Mesothelial cell of epicardium (in vitro differentiated cells): ENCODE data around the gene FAM210B. TPM values are rescaled to one million over a fixed set of nuclear protein-coding genes. Genes with fewer than 3 reads are reported as not detected.
"Not testable (repeated sequence)": the region's sequence is repeated elsewhere in the genome, so short reads cannot be mapped to it uniquely, and the experiment has no call there.

Experiments
- DNase-seq, 2 experiments: peaks; one replicate each; pipeline ENCODE4 v3.0.0; 2021; ENCODE audit warnings: low spot score in 2 of 2; ENCODE audit not compliant: unreplicated experiment in 2 of 2
- H3K27ac Mint-ChIP-seq: 2 replicates; pipeline ENCODE4 v1.8.0; 2021; ENCODE audit warnings: mixed read lengths
- H3K27me3 Mint-ChIP-seq: 2 replicates; pipeline ENCODE4 v1.8.0; 2021; ENCODE audit warnings: low read depth, mixed read lengths
- H3K36me3 Mint-ChIP-seq: 2 replicates; pipeline ENCODE4 v1.8.0; 2021; ENCODE audit warnings: mixed read lengths
- H3K4me1 Mint-ChIP-seq: 2 replicates; pipeline ENCODE4 v1.8.0; 2021; ENCODE audit warnings: mixed read lengths
- H3K4me3 Mint-ChIP-seq: 2 replicates; pipeline ENCODE4 v1.8.0; 2021; ENCODE audit warnings: mild to moderate bottlenecking, moderate library complexity, mixed read lengths
- H3K9me3 Mint-ChIP-seq: 2 replicates; pipeline ENCODE4 v1.8.0; 2021; ENCODE audit warnings: mixed read lengths
- total RNA-seq: library from RNA; stranded (reverse); gene quantifications from 3 replicates; pipeline ENCODE4 v1.2.1, GENCODE V29; 2021
- TF ChIP-seq, protein P1 (sequence below): fragments of 200-600 bp; sonication (generic); IDR thresholded peaks from one replicate; pipeline ENCODE4 v1.5.0; 2021; ENCODE audit warnings: antibody characterized with exemption; ENCODE audit not compliant: unreplicated experiment

The FAM210B gene
- total RNA-seq, 1 donor from 2014 or later: 66.4 TPM

- H3K36me3 Mint-ChIP-seq: peaks cover 27% of the 10 kb centered on the region
- H3K27me3 Mint-ChIP-seq: no peaks in the 10 kb centered on the region
- peak overlapping the region; percentile 60 for H3K27ac Mint-ChIP-seq
- no peak overlapping the region for H3K4me3 Mint-ChIP-seq
- no peaks in the 10 kb centered on the region for H3K9me3 Mint-ChIP-seq
- TF ChIP-seq, protein P1, sequence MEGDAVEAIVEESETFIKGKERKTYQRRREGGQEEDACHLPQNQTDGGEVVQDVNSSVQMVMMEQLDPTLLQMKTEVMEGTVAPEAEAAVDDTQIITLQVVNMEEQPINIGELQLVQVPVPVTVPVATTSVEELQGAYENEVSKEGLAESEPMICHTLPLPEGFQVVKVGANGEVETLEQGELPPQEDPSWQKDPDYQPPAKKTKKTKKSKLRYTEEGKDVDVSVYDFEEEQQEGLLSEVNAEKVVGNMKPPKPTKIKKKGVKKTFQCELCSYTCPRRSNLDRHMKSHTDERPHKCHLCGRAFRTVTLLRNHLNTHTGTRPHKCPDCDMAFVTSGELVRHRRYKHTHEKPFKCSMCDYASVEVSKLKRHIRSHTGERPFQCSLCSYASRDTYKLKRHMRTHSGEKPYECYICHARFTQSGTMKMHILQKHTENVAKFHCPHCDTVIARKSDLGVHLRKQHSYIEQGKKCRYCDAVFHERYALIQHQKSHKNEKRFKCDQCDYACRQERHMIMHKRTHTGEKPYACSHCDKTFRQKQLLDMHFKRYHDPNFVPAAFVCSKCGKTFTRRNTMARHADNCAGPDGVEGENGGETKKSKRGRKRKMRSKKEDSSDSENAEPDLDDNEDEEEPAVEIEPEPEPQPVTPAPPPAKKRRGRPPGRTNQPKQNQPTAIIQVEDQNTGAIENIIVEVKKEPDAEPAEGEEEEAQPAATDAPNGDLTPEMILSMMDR: no peak
- peaks cover 23% of the 10 kb centered on the region for H3K4me1 Mint-ChIP-seq
- DNase-seq: no peak
Measured at GRCh38 chr20:56392881-56393482, 34.2 kb downstream of the FAM210B start.

- Mint-ChIP-seq H3K9me3 (no peaks in the 10 kb centered on the region), H3K27ac (peak overlapping the region; percentile 31), H3K4me1 (peaks cover 23% of the 10 kb centered on the region), H3K27me3 (no peaks in the 10 kb centered on the region), H3K4me3 (no peak overlapping the region), H3K36me3 (peaks cover 30% of the 10 kb centered on the region)
- DNase-seq: no peak
- TF ChIP-seq, protein P1: no peak
Measured at GRCh38 chr20:56393653-56394052, 34.9 kb downstream of the FAM210B start.

DNA sequence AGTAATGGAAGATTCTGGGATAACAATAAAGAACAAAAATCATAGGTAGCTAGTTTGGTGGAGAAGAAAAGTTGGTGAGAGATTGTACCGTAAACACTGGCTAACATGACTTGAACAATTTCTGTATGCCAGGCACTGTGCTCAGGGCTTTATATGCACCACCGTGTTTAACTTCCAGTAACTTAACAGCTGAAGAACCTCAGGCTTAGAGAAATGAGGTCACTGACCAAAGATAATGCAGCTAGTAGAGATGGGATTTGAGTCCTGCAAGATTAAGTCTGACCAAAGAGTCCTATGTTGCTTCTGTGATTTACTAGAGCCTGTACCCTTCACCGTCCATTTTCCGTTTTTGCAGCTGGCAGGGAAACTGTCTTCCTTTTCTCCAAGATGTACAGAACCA, 36.4 kb downstream of the FAM210B start:
- Mint-ChIP-seq H3K9me3 (no peaks in the 10 kb centered on the region), H3K4me3 (no peak overlapping the region), H3K4me1 (peaks cover 26% of the 10 kb centered on the region), H3K27me3 (no peaks in the 10 kb centered on the region), H3K27ac (no peak overlapping the region), H3K36me3 (peaks cover 31% of the 10 kb centered on the region)
- no peak for DNase-seq
- TF ChIP-seq, protein P1: no peak

- Mint-ChIP-seq H3K27ac (no peak overlapping the region), H3K4me3 (no peak overlapping the region), H3K36me3 (peaks cover 49% of the 10 kb centered on the region), H3K4me1 (peaks cover 3% of the 10 kb centered on the region), H3K27me3 (no peaks in the 10 kb centered on the region), H3K9me3 (no peaks in the 10 kb centered on the region)
- TF ChIP-seq, protein P1: peak; percentile 88
- no peak for DNase-seq
Measured at GRCh38 chr20:56400001-56400640, 41.3 kb downstream of the FAM210B start.

- TF ChIP-seq, protein P1: no peak
- Mint-ChIP-seq H3K27me3 (no peaks in the 10 kb centered on the region), H3K27ac (no peak overlapping the region), H3K36me3 (peaks cover 41% of the 10 kb centered on the region), H3K9me3 (no peaks in the 10 kb centered on the region), H3K4me3 (no peak overlapping the region), H3K4me1 (peaks cover 3% of the 10 kb centered on the region)
- DNase-seq: no peak
Measured at GRCh38 chr20:56403465-56403864, 44.7 kb downstream of the FAM210B start.

DNA sequence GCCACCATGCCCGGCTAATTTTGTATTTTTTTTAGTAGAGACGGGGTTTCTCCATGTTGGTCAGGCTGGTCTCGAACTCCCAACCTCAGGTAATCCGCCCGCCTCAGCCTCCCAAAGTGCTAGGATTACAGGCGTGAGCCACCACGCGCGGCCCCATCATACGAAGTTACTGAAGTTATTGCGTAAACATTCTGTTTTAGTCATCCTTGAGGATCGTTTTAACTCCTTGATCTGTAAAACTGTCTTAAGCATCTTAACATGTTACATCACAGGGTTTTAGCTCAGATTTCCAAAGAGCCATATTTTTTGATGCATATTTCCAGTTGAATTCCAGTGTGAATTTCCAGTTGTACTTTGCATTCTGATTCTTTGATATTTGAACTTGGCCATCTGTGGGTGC, 46.6 kb downstream of the FAM210B start:
- H3K4me3 Mint-ChIP-seq, H3K27ac Mint-ChIP-seq, H3K4me1 Mint-ChIP-seq, H3K27me3 Mint-ChIP-seq, H3K9me3 Mint-ChIP-seq, DNase-seq: not testable (repeated sequence)
- peaks cover 35% of the 10 kb centered on the region for H3K36me3 Mint-ChIP-seq
